HG03432 (cell line): ENCODE results near the gene KHDRBS1.
"Not testable (repeated sequence)": the region's sequence is repeated elsewhere in the genome, so short reads cannot be mapped to it uniquely, and the experiment has no call there.

Experiments
- ATAC-seq: cut with Tn5 transposase; IDR thresholded peaks from one replicate; pipeline ENCODE4 v1.9.1; 2021; ENCODE audit warnings: mild to moderate bottlenecking, moderate library complexity; ENCODE audit not compliant: unreplicated experiment

Gene KHDRBS1

GRCh38 chr1:32013386-32014198 lies at the start of gene KHDRBS1:
Gene KHDRBS1, plus strand, starts transcription at chr1:32013868. Its CDS starts 128 bp downstream, at chr1:32013996.
- ATAC-seq = peak; percentile 88

GRCh38 chr1:31970873-31971272 lies 42.8 kb upstream of the KHDRBS1 start:
- no peak for ATAC-seq

- no peak for ATAC-seq
Observed at GRCh38 chr1:31976401-31976800, 37.3 kb upstream of the KHDRBS1 start.

- no peak for ATAC-seq
Observed at GRCh38 chr1:31977385-31978131, 36.1 kb upstream of the KHDRBS1 start.

GRCh38 chr1:31978843-31979400 lies 34.7 kb upstream of the KHDRBS1 start:
- no peak for ATAC-seq

GRCh38 chr1:31980835-31981455 lies 32.7 kb upstream of the KHDRBS1 start:
- no peak for ATAC-seq

GRCh38 chr1:31981456-31981839 lies 32.2 kb upstream of the KHDRBS1 start:
- no peak for ATAC-seq

GRCh38 chr1:31981972-31982371 lies 31.7 kb upstream of the KHDRBS1 start:
- ATAC-seq = no peak

GRCh38 chr1:31984419-31985347 lies 29.0 kb upstream of the KHDRBS1 start:
- ATAC-seq = no peak

GRCh38 chr1:31985430-31985829 lies 28.2 kb upstream of the KHDRBS1 start:
- peak; percentile 54 for ATAC-seq

- ATAC-seq = no peak
Observed at GRCh38 chr1:31987135-31987619, 26.5 kb upstream of the KHDRBS1 start.

- ATAC-seq = no peak
Observed at GRCh38 chr1:31989964-31990363, 23.7 kb upstream of the KHDRBS1 start.

GRCh38 chr1:31991182-31991581 lies 22.5 kb upstream of the KHDRBS1 start:
- no peak for ATAC-seq

GRCh38 chr1:31995263-31995662 lies 18.4 kb upstream of the KHDRBS1 start:
- no peak for ATAC-seq

- not testable (repeated sequence) for ATAC-seq
Observed at GRCh38 chr1:31996121-31996520, 17.5 kb upstream of the KHDRBS1 start.

- ATAC-seq = no peak
Observed at GRCh38 chr1:32001863-32002262, 11.8 kb upstream of the KHDRBS1 start.

GRCh38 chr1:32002285-32002684 lies 11.4 kb upstream of the KHDRBS1 start:
- not testable (repeated sequence) for ATAC-seq

- no peak for ATAC-seq
Observed at GRCh38 chr1:32005522-32005921, 8.1 kb upstream of the KHDRBS1 start.

GRCh38 chr1:32007591-32007940 lies 6.1 kb upstream of the KHDRBS1 start:
- no peak for ATAC-seq

- ATAC-seq = no peak
Observed at GRCh38 chr1:32010246-32010645, 3.4 kb upstream of the KHDRBS1 start.
